ENCODE data around the gene FGF9.

Gene FGF9

DNA sequence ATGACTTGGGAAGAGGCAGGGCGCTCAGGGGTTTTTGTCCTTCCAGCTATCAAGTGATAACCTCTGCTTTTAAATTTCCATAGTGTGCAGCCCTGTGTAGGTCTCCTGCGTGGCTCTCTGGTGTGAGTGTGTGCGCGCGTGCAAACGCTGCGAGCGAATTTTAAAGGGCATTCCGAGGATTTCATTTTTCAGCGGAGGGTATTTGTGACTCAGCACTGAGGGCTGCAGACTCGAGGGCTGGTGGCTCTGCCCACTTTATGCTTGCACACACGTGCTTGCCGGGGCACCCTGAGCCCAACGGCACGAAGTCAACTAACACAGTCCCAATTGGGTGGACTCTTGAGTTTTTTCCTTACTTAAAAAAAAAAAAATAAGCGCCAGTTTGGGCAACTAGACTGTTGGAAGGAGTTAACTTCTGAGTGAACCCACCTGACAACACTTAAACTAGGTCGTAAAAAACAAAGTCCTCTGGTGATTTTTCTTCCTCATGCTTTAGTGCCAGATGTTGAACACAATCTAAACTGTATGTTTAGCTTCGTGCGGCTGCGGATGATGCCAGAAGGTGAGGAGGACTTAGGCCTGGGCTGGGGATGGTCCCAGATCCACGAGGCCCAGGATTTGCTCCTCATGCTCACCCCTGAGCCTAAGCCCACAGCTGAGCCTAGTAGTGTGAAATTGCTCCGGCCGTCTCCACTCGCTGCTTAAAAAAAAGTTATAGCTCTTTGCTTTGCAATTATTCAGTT, 2.1 kb downstream of the FGF9 start:
- H3K9me3 ChIP-seq (ENCODE audit: insufficient read depth, low read length): no peaks in the 10 kb centered on the region
- H4K20me1 ChIP-seq (ENCODE audit: insufficient read depth, low read length): no peaks in the 10 kb centered on the region
- H3K27ac ChIP-seq (ENCODE audit: low read length): no peak overlapping the region
- peaks cover 11% of the 10 kb centered on the region for H3K4me1 ChIP-seq (ENCODE audit: low read length)
- H2AFZ ChIP-seq (ENCODE audit: low read depth, low read length): peak overlapping the region; percentile 65; the same call in 1 of the 2 replicates
- peak overlapping the region; percentile 93 for H3K4me2 ChIP-seq (ENCODE audit: low read length)
- peak overlapping the region; percentile 33 for H3K9ac ChIP-seq (ENCODE audit: low read length)
- H3K4me3 ChIP-seq (ENCODE audit: low read length): peak overlapping the region; percentile 79
- H3K79me2 ChIP-seq (ENCODE audit: low read length): no peaks in the 10 kb centered on the region
- H3K27me3 ChIP-seq (ENCODE audit: low read depth, low read length): peaks cover 58% of the 10 kb centered on the region
- TF ChIP-seq EZH2phosphoT487 (IDR thresholded peaks at IDR 0.05; ENCODE audit: low read depth): no peak
- TF ChIP-seq, protein P1, sequence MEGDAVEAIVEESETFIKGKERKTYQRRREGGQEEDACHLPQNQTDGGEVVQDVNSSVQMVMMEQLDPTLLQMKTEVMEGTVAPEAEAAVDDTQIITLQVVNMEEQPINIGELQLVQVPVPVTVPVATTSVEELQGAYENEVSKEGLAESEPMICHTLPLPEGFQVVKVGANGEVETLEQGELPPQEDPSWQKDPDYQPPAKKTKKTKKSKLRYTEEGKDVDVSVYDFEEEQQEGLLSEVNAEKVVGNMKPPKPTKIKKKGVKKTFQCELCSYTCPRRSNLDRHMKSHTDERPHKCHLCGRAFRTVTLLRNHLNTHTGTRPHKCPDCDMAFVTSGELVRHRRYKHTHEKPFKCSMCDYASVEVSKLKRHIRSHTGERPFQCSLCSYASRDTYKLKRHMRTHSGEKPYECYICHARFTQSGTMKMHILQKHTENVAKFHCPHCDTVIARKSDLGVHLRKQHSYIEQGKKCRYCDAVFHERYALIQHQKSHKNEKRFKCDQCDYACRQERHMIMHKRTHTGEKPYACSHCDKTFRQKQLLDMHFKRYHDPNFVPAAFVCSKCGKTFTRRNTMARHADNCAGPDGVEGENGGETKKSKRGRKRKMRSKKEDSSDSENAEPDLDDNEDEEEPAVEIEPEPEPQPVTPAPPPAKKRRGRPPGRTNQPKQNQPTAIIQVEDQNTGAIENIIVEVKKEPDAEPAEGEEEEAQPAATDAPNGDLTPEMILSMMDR (IDR thresholded peaks at IDR 0.05; ENCODE audit: low read depth, low read length): no peak
- no peaks in the 10 kb centered on the region for H3K36me3 ChIP-seq (replicated peaks; ENCODE audit: low read depth, low read length)

DNA sequence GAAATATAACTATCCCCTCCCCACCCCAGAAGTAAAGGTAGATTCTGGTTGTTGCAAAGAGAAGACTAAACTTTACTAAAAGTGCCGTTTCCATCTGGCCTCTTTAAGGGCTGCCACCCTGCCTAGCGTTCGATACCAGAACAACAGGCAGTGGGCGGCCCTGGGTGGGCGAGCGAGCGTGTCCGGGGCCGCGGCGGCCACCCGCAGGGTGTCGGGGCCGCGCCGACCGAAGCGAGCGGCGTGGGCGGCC, 2.6 kb downstream of the FGF9 start:
- TF ChIP-seq, protein P1 (IDR thresholded peaks at IDR 0.05; ENCODE audit: low read depth, low read length): no peak
- no peak for TF ChIP-seq EZH2phosphoT487 (IDR thresholded peaks at IDR 0.05; ENCODE audit: low read depth)
- peaks cover 56% of the 10 kb centered on the region for H3K27me3 ChIP-seq (ENCODE audit: low read depth, low read length)

DNA sequence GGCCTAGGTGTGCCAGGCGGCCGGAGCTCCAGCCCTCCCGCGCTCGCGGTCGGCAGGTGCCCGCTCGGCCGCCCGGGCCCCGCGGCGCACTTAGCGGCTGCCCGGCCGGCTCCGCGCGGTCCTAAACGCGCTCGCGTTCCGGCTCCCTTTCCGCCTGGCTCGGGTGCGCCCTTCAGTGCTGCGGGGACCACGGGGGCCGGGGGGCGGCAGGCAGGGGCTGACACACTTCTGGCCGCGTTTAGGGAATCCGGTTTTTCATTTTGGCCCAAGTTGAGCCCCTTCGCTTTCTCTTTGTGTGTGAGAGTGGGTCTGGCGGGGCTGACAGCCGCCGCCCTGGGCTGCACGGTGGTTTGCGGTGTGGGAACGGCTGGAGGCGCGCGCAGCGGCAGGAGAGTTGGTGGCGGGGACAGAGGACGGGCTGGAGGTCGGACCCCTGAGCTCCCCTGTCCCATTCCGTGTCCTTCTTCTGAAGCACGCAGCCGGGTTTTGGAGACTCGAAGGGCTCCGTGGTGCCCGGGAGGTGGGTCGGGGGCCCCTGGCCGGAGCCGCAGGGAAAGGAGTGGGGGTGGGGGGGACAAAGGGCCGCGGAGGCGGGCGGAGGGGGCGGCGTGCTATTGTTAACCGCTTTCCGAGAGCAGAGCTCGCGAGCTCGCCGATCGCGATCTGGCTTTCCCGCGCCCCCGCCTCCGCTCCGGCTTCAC, 3.1 kb downstream of the FGF9 start:
- H3K4me1 ChIP-seq (ENCODE audit: low read length): peaks cover 11% of the 10 kb centered on the region
- H4K20me1 ChIP-seq (ENCODE audit: insufficient read depth, low read length): no peaks in the 10 kb centered on the region
- H3K36me3 ChIP-seq (replicated peaks; ENCODE audit: low read depth, low read length): no peaks in the 10 kb centered on the region
- H3K4me3 ChIP-seq (ENCODE audit: low read length): peak overlapping the region; percentile 79
- H3K27me3 ChIP-seq (ENCODE audit: low read depth, low read length): peaks cover 54% of the 10 kb centered on the region
- H3K4me2 ChIP-seq (ENCODE audit: low read length): peak overlapping the region; percentile 93
- H3K79me2 ChIP-seq (ENCODE audit: low read length): no peaks in the 10 kb centered on the region
- H3K9ac ChIP-seq (ENCODE audit: low read length): peak overlapping the region; percentile 33
- TF ChIP-seq, protein P1 (IDR thresholded peaks at IDR 0.05; ENCODE audit: low read depth, low read length): no peak
- no peak for TF ChIP-seq EZH2phosphoT487 (IDR thresholded peaks at IDR 0.05; ENCODE audit: low read depth)
- H3K27ac ChIP-seq (ENCODE audit: low read length): no peak overlapping the region
- no peaks in the 10 kb centered on the region for H3K9me3 ChIP-seq (ENCODE audit: insufficient read depth, low read length)
- peak overlapping the region; percentile 81 for H2AFZ ChIP-seq (ENCODE audit: low read depth, low read length)

More for the DNA sequence above, 2.6 kb downstream of the FGF9 start:
- Histone ChIP-seq H2AFZ (ENCODE audit: low read depth, low read length) (peak overlapping the region; percentile 65; the same call in 1 of the 2 replicates), H3K9me3 (ENCODE audit: insufficient read depth, low read length) (no peaks in the 10 kb centered on the region), H3K4me3 (ENCODE audit: low read length) (peak overlapping the region; percentile 79), H3K9ac (ENCODE audit: low read length) (peak overlapping the region; percentile 33), H3K36me3 (replicated peaks; ENCODE audit: low read depth, low read length) (no peaks in the 10 kb centered on the region), H3K27ac (ENCODE audit: low read length) (no peak overlapping the region), H4K20me1 (ENCODE audit: insufficient read depth, low read length) (no peaks in the 10 kb centered on the region), H3K4me1 (ENCODE audit: low read length) (peaks cover 11% of the 10 kb centered on the region), H3K79me2 (ENCODE audit: low read length) (no peaks in the 10 kb centered on the region), H3K4me2 (ENCODE audit: low read length) (peak overlapping the region; percentile 93)

DNA sequence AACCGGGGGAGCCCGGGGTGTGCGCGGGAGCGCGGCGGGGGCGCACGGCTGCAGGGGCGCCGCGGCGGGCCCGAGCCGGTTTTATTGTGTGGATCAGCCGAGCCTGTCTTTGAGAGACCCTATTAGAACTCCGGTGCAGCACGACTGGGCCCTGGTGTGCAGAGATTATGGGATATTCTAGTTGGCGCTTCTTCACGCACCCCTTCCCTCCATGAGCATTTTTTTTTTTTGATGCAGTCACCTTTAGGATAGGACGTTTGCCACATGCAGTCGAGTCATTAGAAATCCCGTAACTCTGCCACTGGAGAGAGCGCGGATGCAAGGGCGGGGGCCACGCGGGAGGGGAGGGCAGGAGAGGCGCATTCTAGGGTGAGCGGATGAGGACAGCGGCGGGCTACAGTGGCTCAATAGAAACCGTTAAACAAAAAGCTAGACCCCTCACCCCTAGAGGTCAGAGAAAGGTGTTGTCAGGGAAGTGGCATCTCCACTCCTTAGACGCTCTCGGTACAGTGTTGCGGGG, 3.7 kb downstream of the FGF9 start:
- Histone ChIP-seq H4K20me1 (ENCODE audit: insufficient read depth, low read length) (no peaks in the 10 kb centered on the region), H3K4me3 (ENCODE audit: low read length) (peak overlapping the region; percentile 79), H3K27me3 (ENCODE audit: low read depth, low read length) (peaks cover 56% of the 10 kb centered on the region), H3K36me3 (replicated peaks; ENCODE audit: low read depth, low read length) (no peaks in the 10 kb centered on the region), H2AFZ (ENCODE audit: low read depth, low read length) (no peak overlapping the region), H3K4me2 (ENCODE audit: low read length) (peak overlapping the region; percentile 93), H3K27ac (ENCODE audit: low read length) (no peak overlapping the region), H3K9me3 (ENCODE audit: insufficient read depth, low read length) (no peaks in the 10 kb centered on the region), H3K4me1 (ENCODE audit: low read length) (peaks cover 11% of the 10 kb centered on the region), H3K79me2 (ENCODE audit: low read length) (no peaks in the 10 kb centered on the region), H3K9ac (ENCODE audit: low read length) (no peak overlapping the region)
- TF ChIP-seq, protein P1 (IDR thresholded peaks at IDR 0.05; ENCODE audit: low read depth, low read length): no peak
- no peak for TF ChIP-seq EZH2phosphoT487 (IDR thresholded peaks at IDR 0.05; ENCODE audit: low read depth)

Data from OCI-LY3 (cell line).